Activated T-cell treated with anti-CD3 and anti-CD28 coated beads for 4 hours (primary cell): ENCODE data around the gene MEAF6.

Experiments used
- DNase-seq: peaks from one replicate; pipeline ENCODE4 v3.0.0-alpha.2; 2020

The MEAF6 gene

DNA sequence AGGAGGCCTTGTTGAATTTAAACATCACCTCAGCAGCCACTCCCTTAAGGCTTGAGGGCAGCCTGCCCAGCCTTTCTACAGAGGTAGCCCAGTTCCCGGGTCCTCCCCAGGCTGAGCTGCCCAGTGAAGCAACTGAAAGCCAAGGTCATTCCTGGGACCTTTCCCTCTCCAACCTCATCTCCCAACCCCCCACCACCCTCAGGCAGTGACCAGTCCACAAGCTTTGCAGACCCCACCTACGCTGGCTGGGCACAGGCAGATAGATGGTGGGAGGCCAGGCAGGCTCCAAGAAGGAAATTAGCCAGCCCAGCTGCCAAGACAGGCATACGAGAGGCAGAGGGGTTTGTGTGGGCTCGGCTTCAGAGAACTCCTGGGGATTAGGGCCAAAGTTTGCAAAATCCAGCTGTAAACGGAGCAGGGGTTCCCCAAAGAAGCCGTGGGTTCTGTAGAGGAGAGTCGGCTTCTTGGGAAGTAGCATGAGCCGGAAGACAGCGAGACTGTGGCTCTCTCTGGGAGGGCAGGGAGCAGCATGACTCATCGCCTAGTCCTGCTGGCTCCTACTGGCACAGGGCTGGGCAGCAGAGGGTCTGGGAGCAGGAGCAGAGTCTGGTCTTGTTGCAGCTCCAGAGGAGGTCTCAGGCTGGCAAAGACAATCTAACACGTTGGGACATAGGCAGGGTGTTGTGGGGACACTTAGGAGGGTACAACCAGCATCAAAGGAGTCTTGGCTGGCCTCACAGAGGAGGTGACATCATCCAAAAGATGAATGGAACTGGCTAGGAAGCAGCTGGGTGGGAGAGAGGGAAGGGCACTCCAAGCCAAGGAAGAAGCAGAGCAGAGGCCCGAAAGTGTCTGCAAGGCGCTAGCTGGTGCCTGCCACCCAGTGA, 43.0 kb downstream of the MEAF6 start:
- no peak for DNase-seq

DNA sequence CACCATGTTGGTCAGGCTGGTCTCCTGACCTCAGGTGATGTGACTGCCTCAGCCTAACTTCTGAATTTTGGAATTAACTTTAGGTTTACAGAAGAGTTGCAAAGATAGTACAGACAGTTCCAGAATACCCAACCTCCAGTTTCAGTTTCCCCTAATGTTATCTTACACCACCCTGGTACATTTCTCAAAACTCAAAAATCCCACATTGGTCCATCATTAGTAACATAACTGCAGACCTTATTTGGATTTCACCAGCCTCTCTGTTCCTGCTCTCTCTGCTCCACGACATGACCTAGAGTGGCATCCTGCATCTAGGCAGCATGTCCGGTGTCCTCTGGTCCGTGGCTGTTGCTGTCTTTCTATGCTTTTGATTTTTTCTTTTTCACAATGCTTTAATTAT, 45.2 kb downstream of the MEAF6 start:
- no peak for DNase-seq

DNA sequence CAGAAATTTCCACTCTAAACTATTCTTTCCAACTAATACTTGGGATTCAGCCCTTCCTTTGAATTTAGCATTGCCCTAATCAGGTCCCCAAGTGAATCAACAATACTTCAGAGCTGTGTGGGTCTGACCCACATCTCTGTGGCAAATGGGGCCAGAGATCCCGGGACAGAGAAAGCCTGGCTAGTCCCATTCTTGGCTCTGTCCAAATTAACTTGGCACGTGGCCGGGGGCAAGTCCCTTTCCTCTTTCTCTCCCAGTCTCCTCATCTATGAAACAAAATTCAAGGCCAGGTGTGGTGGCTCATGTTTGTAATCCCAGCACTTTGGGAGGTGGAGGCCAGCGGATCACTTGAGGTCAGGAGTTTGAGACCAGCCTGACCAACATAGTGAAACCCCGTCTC, 46.5 kb downstream of the MEAF6 start:
- DNase-seq = no peak

DNA sequence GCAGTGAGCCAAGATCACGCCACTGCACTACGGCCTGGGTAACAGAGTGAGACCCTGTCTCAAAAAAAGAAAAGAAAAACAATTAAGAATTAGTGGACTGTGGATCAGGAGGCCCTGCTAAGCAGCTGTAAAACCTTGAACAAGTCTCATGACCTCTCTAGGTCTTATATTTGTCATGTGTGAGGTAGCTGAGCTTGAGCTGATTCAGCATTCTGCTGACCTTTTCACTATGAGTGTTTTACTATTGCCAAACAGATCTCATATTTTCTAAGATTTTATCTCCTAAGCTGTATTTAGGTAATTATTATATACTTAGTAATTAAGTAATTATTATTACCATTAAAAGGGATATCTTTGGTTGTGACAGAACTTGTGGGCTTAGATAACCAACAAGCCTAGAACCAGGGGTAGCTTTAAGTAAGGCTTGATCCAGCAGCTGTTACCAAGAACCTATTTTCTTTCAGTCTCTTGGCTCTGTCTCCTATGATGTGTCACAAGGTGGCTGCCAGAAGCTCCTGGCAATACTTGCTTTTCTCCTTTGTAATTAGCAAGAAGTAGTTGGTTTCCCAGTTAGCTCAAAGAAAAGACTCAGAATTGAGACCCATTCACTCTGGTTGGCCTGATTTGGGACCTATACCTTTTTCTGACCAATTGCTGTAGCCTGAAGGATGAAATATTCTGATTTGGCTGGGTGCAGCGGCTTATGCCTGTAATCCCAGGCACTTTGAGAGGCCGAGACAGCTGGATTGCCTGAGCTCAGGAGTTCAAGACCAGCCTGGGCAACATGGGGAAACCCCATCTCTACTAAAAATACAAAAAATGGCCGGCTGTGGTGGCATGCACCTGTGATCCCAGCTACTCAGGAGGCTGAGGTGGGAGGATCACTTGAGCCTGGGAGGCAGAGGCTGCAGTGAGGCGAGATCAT, 48.7 kb downstream of the MEAF6 start:
- DNase-seq = no peak

DNA sequence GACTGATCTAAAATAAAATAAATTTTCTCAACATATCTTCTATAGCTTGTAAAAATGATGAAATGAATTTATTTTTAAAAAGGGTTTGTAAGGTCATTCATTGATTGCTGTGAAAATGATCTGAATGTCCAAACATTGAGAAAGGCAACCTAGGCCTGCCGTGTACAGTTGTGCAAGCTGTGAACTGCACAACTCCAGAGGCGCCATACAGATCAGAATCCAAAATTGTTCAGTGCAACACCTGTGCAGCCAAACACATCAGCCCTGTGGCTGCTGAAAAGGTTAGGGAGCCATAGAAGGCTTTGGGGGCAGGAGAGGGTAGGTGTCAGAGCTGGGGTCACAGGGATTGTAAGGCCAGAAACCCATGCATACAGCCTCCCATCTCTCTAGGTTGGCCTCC, 50.1 kb downstream of the MEAF6 start:
- no peak for DNase-seq

DNA sequence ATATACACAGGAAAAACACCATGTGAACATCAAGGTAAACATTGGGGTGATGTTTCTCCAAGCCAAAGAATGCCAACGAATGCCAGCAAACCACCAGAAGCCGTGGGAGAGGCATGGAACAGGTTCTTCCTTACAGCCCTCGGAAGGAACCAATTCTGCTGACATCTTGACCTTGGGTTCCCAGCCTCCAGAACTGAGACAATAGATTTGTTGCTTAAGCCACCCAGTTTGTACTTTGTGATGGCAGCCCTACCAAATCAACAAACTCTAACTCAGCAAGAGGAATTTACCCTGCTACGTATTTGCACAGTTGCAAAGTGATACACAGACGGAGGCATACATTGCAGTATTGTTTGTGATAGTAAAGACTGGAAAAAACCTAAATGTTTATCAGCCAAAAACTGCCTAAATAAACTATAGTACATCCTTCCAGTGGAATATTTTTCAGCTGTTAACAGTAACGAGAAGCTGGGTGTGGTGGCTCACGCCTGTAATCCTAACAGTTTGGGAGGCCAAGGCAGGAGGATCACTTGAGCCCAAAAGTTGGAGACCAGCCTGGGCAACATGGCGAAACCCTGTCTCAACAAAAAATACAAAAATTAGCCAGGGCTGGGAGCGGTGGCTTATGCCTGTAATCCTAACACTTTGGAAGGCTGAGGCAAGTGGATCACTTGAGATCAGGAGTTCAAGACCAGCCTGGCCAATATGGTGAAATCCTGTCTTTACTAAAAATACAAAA, 52.7 kb downstream of the MEAF6 start:
- no peak for DNase-seq

DNA sequence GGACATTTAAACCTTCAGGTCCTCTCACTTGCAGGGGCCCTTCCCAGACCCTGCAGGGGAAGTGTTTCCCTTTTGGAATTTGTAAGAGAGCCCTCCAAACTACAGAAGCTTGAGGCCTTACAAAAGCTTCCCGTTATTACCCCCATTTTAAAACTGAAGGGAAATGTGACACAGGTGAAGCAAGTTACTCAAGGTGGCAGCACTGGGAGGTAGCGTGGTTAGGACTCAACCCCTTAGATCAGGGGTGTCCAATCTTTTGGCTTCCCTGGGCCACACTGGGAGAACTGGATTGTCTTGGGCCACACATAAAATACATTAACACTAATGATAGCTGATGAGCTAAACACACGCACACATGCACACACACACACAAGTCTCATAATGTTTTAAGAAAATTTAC, 56.0 kb downstream of the MEAF6 start:
- DNase-seq = no peak

DNA sequence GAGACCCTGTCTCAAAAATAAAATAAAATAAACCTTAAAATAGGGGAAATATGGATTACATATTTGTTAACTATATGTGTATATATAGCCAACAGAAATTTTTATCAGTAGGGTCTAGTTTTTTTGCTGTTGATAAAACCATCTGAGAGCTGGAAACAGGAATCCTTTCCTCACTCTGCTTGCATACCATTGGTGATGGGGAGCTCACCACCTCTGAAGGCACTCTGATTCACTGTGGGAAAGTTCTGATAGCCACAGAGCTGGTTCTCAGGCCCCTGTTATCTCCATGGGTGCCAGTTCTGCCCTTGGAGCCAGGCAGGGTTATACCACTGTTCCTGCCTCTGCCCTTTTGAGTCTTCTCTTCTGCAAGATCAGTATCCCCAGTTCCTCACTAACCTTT, 58.0 kb downstream of the MEAF6 start:
- DNase-seq = no peak

DNA sequence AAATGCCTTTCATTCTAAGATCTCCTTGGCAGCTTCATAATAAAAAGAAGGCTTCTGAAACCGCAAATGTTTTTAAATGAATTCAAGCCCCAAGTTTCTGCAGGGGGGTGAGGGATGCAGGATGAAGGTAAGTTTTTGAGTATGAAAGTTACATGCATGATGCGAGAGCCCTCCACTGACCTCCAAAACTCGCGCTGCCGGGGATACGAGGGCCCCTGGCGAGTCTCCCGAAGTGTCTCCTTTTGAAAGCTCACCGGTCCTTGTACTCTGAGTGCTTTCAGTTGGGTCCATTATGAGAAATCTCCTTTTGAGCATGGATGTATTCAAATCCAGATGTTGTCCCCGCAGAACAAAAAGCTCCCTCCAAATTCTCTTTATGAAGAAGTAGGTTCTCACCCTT, 59.0 kb downstream of the MEAF6 start:
- no peak for DNase-seq

DNA sequence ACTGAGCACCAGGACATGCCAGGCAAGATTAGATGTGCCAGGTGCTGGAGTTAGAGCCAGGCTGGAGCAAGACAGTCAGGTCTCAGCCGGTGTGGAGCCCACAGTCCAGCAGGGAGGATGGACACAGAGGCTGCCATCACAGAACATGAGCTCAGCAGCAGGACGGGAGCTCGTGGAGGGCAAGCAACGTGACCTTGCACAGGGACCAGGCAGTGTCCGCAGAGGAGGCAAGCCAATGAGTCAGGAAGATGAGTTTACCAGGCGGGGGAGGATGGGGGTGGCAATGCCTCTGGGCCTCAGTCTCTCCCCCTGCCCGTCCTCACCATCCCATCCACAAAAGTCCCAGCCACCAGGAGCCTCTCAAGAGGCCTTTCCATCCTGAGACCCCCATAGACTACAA, 60.9 kb downstream of the MEAF6 start:
- no peak for DNase-seq

DNA sequence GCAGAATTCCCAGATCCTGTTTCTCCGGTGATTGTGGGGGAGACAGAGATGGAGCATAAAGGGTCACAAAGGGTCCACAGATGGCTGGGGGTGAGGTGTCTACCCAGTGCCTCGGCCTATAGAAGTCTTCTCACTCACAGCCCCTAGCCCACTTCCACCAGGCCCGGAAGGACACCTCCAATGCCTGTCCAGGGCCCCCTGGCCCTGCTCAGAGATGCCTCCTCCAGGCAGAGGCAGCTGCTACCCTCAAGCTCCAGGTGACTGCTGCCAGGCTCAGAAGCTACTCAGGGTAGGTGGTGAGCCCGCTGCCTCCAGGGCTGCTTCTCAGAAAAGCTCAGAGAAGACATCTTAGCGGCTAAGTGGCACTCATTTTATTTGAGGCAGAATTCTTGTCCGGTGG, 62.1 kb downstream of the MEAF6 start:
- DNase-seq = no peak

DNA sequence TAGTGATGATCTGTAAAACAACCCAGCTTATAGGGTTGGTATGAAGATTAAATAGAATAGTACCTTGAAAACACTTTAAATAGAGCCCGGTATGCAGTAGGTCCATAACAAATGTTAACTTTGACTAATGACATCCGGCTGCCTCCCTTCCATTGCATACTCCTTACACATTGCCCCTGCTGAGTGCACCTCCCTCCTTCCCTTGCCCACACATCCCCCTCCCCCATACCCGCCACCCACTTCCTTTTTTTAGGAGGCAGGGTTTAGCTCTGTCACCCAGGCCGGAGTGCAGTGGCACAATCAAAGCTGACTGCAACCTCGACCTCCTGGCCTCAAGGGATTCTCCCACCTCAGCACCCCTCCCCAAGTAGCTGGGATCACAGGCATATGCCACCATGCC, 64.6 kb downstream of the MEAF6 start:
- DNase-seq = peak; percentile 35

DNA sequence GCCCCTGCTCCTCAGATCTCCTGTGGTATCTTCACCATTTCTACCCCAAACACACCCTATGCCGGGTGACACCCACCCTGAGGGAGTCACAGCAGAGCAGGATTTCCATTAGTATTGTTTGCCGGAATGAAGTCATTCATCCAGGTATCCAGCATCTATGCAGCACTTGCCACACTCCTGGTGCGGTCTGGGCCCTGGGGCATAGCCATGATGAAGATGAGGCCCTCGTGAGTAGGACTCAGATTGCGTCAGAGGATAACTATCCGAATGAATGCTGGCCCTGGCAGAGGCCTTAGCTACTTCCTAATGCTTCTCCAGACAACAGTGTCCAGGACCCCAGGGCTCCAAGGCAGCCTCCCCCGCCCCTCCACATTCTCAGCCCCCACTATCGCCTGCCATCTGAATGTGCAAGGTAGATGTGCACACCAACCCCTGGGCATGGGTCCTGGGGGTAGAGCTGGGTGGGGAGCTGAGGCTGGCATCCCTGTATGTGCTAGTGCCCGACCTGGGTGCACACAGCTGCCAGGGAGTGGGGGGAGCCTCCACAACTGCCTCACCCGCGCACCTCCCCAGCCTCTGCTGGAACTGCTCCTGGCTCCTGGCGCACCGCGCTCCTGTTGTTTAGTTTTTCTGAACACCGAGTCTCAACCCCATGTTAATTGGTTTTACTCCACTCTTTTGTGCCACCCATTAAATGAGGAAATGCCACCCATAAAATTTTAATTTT, 65.7 kb downstream of the MEAF6 start:
- no peak for DNase-seq

DNA sequence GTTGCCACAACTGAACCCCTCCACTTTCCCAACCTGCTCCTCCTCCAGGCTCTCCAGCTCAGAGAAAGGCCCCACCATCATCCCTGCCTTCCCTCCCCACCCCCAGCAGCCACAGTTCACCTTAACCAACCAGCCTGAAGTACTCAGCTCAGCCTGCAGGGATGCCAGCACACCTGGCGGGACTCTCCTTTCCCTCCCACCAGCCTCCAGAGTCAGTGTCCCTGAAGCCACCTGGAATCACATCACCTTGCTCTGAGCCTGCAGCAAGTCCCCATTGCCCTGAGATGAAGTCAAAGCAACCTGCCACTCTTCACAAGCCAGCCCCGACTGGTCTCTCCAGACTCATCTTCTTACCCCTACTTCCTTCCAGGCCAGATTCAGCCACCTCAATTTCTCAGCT, 66.4 kb downstream of the MEAF6 start:
- no peak for DNase-seq

DNA sequence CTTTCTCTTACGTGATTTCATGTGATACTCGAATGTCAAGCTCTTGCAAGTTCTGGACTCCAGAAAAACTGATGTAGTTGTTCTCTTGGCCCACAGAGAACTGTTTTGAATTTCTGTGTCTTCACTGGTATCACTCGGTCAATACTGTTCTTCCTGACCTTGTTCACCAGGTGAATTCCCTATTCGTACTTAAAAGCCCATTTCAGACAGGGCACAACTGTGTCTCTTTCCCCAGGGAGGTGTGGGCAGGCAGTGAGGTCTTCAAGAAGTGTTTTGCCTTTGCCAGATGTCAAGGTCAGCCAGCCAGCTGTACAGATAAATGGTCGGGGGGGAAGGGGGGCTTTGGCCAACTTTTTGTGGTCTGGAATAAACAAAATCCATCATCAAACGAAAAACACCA, 67.7 kb downstream of the MEAF6 start:
- DNase-seq = no peak

DNA sequence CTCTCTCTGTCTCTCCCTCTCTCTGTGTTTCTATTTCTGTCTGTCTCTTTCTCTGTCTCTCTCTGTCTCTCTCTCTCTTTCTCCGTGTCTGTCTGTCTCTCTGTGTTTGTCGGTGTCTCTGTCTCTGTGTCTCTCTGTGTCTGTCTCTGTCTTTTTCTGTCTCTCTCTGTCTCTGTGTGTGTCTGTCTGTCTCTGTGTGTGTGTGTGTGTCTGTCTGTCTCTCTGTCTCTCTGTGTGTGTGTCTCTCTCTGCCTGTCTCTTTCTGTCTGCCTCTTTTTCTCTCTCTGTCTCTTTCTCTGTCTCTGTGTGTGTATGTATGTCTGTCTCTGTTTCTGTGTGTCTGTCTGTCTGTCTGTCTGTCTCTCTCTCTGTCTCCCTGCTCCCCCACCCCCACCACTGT, 71.9 kb downstream of the MEAF6 start:
- DNase-seq = no peak
